IMR-90 (cell line): ENCODE measurements around the gene IST1. TPM values are rescaled to one million over a fixed set of nuclear protein-coding genes. Genes with fewer than 3 reads are reported as not detected.

Experiments used
- ATAC-seq: fragments of 200-7000 bp; cut with Tn5 transposase; 2 replicates; pipeline ENCODE4 v1.9.1; 2020; ENCODE audit warnings: low read depth, mild to moderate bottlenecking, moderate library complexity
- BruUV-seq: library from RNA; stranded (reverse); fragments of 400-500 nt; replicated peaks from 2 replicates; lab custom pipeline; 2021; lab: Mats Ljungman, UMichigan
- CTCF ChIA-PET: fragments of 300-600 bp; formaldehyde crosslinking; extraction: SDS; loops from one replicate; lab custom pipeline; 2021; ENCODE audit warnings: antibody characterized with exemption; lab: Yijun Ruan, JAX
- POLR2A ChIA-PET: fragments of 300-600 bp; sonication (Branson Sonifier 250); formaldehyde crosslinking; loops from one replicate; lab custom pipeline; 2022; ENCODE audit warnings: antibody characterized with exemption; ENCODE audit not compliant: unreplicated experiment; lab: Charles Lee
- DNase-seq: peaks from one replicate; pipeline ENCODE4 v3.0.0; 2013
- H2AFZ ChIP-seq: replicated peaks from 2 replicates; pipeline ENCODE3; 2013; ENCODE audit warnings: low read length, mild to moderate bottlenecking; ENCODE audit not compliant: poor library complexity
- H2AK5ac ChIP-seq: 2 replicates; pipeline ENCODE4 v1.6.1; 2013; ENCODE audit warnings: low read depth, low read length, inconsistent platforms
- H2AK9ac ChIP-seq: replicated peaks from 2 replicates; pipeline ENCODE3; 2013; ENCODE audit warnings: mild to moderate bottlenecking, low read depth, low read length, moderate library complexity; ENCODE audit not compliant: poor library complexity
- H2BK120ac ChIP-seq: 2 replicates; pipeline ENCODE4 v1.6.1; 2013; ENCODE audit warnings: low read depth, low read length, inconsistent platforms
- H2BK15ac ChIP-seq: 3 replicates; pipeline ENCODE4 v1.6.1; 2013; ENCODE audit warnings: low read depth, low read length, inconsistent platforms
- H2BK20ac ChIP-seq: 2 replicates; pipeline ENCODE4 v1.6.1; 2013; ENCODE audit warnings: low read depth, mild to moderate bottlenecking, inconsistent platforms, low read length, moderate library complexity
- H2BK5ac ChIP-seq: 2 replicates; pipeline ENCODE4 v1.6.1; 2013; ENCODE audit warnings: mild to moderate bottlenecking, low read depth, low read length, inconsistent platforms; ENCODE audit not compliant: poor library complexity, severe bottlenecking
- H3K14ac ChIP-seq: replicated peaks from 2 replicates; pipeline ENCODE4 v1.6.1; 2013; ENCODE audit warnings: low read depth, low read length, inconsistent platforms
- H3K18ac ChIP-seq: 2 replicates; pipeline ENCODE4 v1.6.1; 2013; ENCODE audit warnings: low read depth, low read length, control low read depth
- H3K23ac ChIP-seq: 2 replicates; pipeline ENCODE4 v1.6.1; 2013; ENCODE audit warnings: low read depth, low read length, inconsistent platforms
- H3K27ac ChIP-seq: 2 replicates; pipeline ENCODE4 v1.5.1; 2013; ENCODE audit warnings: mild to moderate bottlenecking, control low read depth, low read length; ENCODE audit not compliant: insufficient read depth
- H3K27me3 ChIP-seq: 2 replicates; pipeline ENCODE4 v1.6.1; 2013; ENCODE audit warnings: low read length; ENCODE audit not compliant: control insufficient read depth, insufficient read depth
- H3K36me3 ChIP-seq: 2 replicates; pipeline ENCODE4 v1.6.1; 2013; ENCODE audit warnings: low read length, mixed read lengths; ENCODE audit not compliant: control insufficient read depth, insufficient read depth
- H3K4ac ChIP-seq: 2 replicates; pipeline ENCODE4 v1.6.1; 2013; ENCODE audit warnings: low read depth, low read length, inconsistent platforms
- H3K4me1 ChIP-seq: 2 replicates; pipeline ENCODE4 v1.6.1; 2013; ENCODE audit warnings: low read length, mixed read lengths; ENCODE audit not compliant: control insufficient read depth, insufficient read depth
- H3K4me2 ChIP-seq: 2 replicates; pipeline ENCODE4 v1.6.1; 2013; ENCODE audit warnings: low read depth, mild to moderate bottlenecking, control low read depth, low read length, moderate library complexity
- H3K4me3 ChIP-seq: 2 replicates; pipeline ENCODE4 v1.5.1; 2013; ENCODE audit warnings: low read depth, mild to moderate bottlenecking, control low read depth, low read length, moderate library complexity; ENCODE audit not compliant: insufficient read depth
- H3K56ac ChIP-seq: 2 replicates; pipeline ENCODE4 v1.6.1; 2013; ENCODE audit warnings: low read length, inconsistent platforms; ENCODE audit not compliant: insufficient read depth; ENCODE audit errors: extremely low read depth
- H3K79me1 ChIP-seq, 2 experiments: 2 replicates each; pipeline ENCODE4 v1.6.1; 2013; ENCODE audit warnings: low read length in 2 of 2, inconsistent platforms in 1 of 2, low read depth in 1 of 2
- H3K9ac ChIP-seq: 2 replicates; pipeline ENCODE4 v1.6.1; 2013; ENCODE audit warnings: low read depth, low read length, control low read depth
- H3K9me1 ChIP-seq: 2 replicates; pipeline ENCODE4 v1.6.1; 2013; ENCODE audit warnings: low read length, inconsistent platforms; ENCODE audit not compliant: insufficient read depth
- H3K9me3 ChIP-seq: 2 replicates; pipeline ENCODE4 v1.6.1; 2013; ENCODE audit warnings: low read length; ENCODE audit not compliant: control insufficient read depth, insufficient read depth
- H4K20me1 ChIP-seq: 2 replicates; pipeline ENCODE4 v1.6.1; 2013; ENCODE audit warnings: low read length, inconsistent platforms; ENCODE audit not compliant: insufficient read depth
- H4K5ac ChIP-seq: 2 replicates; pipeline ENCODE4 v1.6.1; 2013; ENCODE audit warnings: mild to moderate bottlenecking, low read depth, low read length, control low read depth
- H4K8ac ChIP-seq, 2 experiments: 2 replicates each; pipeline ENCODE4 v1.6.1; 2013; ENCODE audit warnings: low read depth in 2 of 2, low read length in 2 of 2, control low read depth in 1 of 2, inconsistent platforms in 1 of 2
- H4K91ac ChIP-seq: 2 replicates; pipeline ENCODE4 v1.6.1; 2013; ENCODE audit warnings: low read depth, low read length, inconsistent platforms; ENCODE audit not compliant: insufficient read depth
- BHLHE40 ChIP-seq: fragments of 150-350 bp; IDR thresholded peaks from 2 replicates; pipeline ENCODE4 v1.6.1; 2016; ENCODE audit warnings: mild to moderate bottlenecking, low read depth, low read length
- MAFK ChIP-seq: IDR thresholded peaks from 2 replicates; pipeline ENCODE4 v1.6.1; 2012; ENCODE audit warnings: low read depth, low read length, improper control_type of control experiment
- MAZ ChIP-seq: IDR thresholded peaks from 2 replicates; pipeline ENCODE4 v1.6.1; 2012; ENCODE audit warnings: low read depth, mild to moderate bottlenecking, low read length, improper control_type of control experiment, moderate library complexity, borderline replicate concordance
- NFE2L2 ChIP-seq: fragments of 150-350 bp; IDR thresholded peaks from 2 replicates; pipeline ENCODE4 v1.6.1; 2016; ENCODE audit warnings: low read depth, mild to moderate bottlenecking, low read length
- RCOR1 ChIP-seq: IDR thresholded peaks from 2 replicates; pipeline ENCODE4 v1.6.1; 2012; ENCODE audit warnings: mild to moderate bottlenecking, low read length, improper control_type of control experiment; ENCODE audit not compliant: insufficient replicate concordance
- RFX5 ChIP-seq: IDR thresholded peaks from 2 replicates; pipeline ENCODE4 v1.8.0; 2012; ENCODE audit warnings: low read depth, mild to moderate bottlenecking, low read length, moderate library complexity
- WGBS, 2 experiments: methylation state at CpG; one replicate each; pipeline versions ENCODE4 v1.1.5 to v1.1.7; 2013; ENCODE audit warnings: missing lambda C conversion rate in 2 of 2; ENCODE audit not compliant: insufficient read length in 1 of 2; ENCODE audit errors: extremely low coverage in 2 of 2; 5-methylcytosine and 5-hydroxymethylcytosine counted together
- dilution Hi-C: fragments of 300-500 bp; cut with HindIII; formaldehyde crosslinking; loops from one replicate; pipeline ENCODE4 v1.14.3; 2018; ENCODE audit warnings: low sequenced_read_pairs; ENCODE audit not compliant: unreplicated experiment
- in situ Hi-C: fragments of 300-500 bp; cut with MboI; formaldehyde crosslinking; loops from 3 replicates; pipeline ENCODE4 v1.14.3; 2019; ENCODE audit warnings: low sequenced_read_pairs, inconsistent platforms, mixed read lengths
- intact Hi-C: fragments of 100-400 bp; cut with micrococcal nuclease; formaldehyde crosslinking; loops from 2 replicates; pipeline ENCODE4 v1.10.0; 2022
- polyA plus RNA-seq, 3 experiments: library from polyadenylated mRNA; depleted of rRNA; stranded (reverse); fragments of >200 nt; gene quantifications; 2 replicates each; pipeline ENCODE4 v1.2.3, GENCODE V29; 2012; ENCODE audit warnings: low replicate concordance in 1 of 3
- total RNA-seq: library from RNA; depleted of rRNA; stranded (reverse); fragments of >200 nt; gene quantifications from 2 replicates; pipeline ENCODE4 v1.2.3, GENCODE V29; 2012

The IST1 gene
- total and polyA plus RNA-seq, 2 of the 4 experiments (the other 2 are of a cell fraction), result 134 to 186 TPM

DNA sequence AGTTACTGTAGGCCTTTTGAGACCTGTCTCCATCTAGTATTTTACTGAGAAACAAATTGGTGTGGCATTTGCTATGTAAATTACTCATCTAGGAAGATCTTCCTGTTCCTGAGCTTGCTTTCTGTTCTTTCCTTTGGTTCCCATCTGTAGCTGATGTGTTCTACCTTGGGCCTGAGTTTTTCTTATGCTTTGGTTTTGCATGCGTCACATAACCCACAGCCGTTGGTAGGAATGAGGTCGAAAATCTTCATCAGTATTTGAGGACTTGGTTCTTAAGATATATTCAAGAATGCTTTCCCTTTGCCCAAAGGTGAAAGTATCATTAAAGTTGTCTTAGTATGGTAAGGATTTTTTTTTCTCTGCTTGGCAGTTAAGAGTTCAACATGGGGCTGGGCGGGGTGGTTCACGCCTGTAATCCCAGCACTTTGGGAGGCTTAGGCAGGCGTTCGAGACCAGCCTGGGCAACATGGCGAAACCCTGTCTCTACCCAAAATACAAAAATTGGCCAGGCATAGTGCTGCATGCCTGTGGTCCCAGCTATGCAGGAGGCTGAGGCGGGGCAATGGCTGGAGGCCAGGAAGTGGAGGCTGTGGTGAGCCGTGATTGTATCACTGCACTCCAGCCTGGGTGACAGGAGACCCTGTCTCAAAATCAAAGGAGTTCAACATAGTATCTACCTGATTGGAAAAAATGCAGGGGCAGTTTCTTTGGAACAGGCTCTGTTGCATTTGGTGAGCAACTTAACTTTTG, 28.8 kb downstream of the IST1 start:
- Histone ChIP-seq H3K14ac (no peak overlapping the region), H3K4ac (no peak overlapping the region), H3K27ac (no peak overlapping the region), H2AFZ (no peak overlapping the region), H3K4me2 (no peak overlapping the region), H2BK15ac (no peak overlapping the region), H3K18ac (no peak overlapping the region), H3K36me3 (peaks cover 66% of the 10 kb centered on the region), H3K23ac (no peak overlapping the region; the same call in 1 of the 2 replicates), H3K9me1 (peaks cover 21% of the 10 kb centered on the region; the same call in 1 of the 2 replicates), H2BK20ac (no peak overlapping the region), H3K9me3 (peaks cover 4% of the 10 kb centered on the region), H3K4me3 (no peak overlapping the region), H3K4me1 (peaks cover 21% of the 10 kb centered on the region), H2AK9ac (no peak overlapping the region), H3K79me1 (peaks cover 45 to 75% of the 10 kb centered on the region in 2 experiments), H4K91ac (no peak overlapping the region), H4K20me1 (peaks cover 62% of the 10 kb centered on the region), H3K56ac (no peak overlapping the region), H3K9ac (no peak overlapping the region), H4K8ac (no peak overlapping the region), H2AK5ac (no peak overlapping the region), H4K5ac (no peak overlapping the region), H3K27me3 (no peaks in the 10 kb centered on the region), H2BK5ac (no peak overlapping the region), H2BK120ac (no peak overlapping the region)
- DNase-seq (no peak), ATAC-seq (no peak)
- in situ Hi-C loops, result no loop called here
- no TSS peak for BruUV-seq
- no CpG with 5 or more reads among the region's 10 CpGs for WGBS, 2 experiments
- intact Hi-C loops, result no loop called here
- CTCF ChIA-PET, result interaction anchor here (0.7 kb wide), 1 partner anchor 26 kb away, joined by 4 read pairs; no protein-coding TSS in a partner anchor
- no peak for TF ChIP-seq MAFK
- no peak for TF ChIP-seq RCOR1
- TF ChIP-seq RFX5, result no peak
- TF ChIP-seq NFE2L2, result no peak
- TF ChIP-seq MAZ, result no peak
- no peak for TF ChIP-seq BHLHE40
- POLR2A ChIA-PET, result interaction anchor here (0.6 kb wide), 1 partner anchor 21 kb away, joined by 3 read pairs; no protein-coding TSS in a partner anchor
- dilution Hi-C loops, result no loop called here
